Measurements from ENCODE around the gene FBLN2.
"Not testable (repeated sequence)": the region's sequence is repeated elsewhere in the genome, so short reads cannot be mapped to it uniquely, and the experiment has no call there.

The FBLN2 gene

DNA sequence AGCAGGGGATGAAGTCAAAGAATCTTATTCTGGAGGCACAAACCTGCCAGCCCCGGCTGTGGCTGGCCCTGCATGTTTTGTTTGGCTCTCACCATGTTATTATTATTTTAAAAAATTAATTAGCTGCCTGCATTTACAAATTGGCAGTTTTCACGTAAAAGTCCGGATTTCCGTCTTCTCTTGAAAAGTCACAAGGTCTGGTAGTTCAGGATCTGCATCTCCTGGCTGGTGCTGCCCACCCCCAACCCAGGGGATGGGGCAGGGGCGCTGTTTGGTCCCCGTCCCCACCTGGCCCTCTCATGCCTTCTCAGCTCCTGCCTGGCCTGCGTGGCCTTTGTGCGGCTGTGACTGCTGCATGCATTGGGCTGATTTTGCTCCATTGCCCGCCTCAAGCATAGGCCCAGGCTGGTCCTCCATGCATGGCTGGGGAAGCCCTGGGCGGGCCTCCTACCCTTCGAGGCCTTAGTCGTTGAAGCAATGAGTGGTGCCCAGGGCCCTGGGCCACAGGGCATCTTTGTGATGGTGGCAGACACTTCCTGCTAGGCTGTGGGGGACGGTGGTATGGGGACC is 2.0 kb downstream of the FBLN2 start:
- no peak for DNase-seq

DNA sequence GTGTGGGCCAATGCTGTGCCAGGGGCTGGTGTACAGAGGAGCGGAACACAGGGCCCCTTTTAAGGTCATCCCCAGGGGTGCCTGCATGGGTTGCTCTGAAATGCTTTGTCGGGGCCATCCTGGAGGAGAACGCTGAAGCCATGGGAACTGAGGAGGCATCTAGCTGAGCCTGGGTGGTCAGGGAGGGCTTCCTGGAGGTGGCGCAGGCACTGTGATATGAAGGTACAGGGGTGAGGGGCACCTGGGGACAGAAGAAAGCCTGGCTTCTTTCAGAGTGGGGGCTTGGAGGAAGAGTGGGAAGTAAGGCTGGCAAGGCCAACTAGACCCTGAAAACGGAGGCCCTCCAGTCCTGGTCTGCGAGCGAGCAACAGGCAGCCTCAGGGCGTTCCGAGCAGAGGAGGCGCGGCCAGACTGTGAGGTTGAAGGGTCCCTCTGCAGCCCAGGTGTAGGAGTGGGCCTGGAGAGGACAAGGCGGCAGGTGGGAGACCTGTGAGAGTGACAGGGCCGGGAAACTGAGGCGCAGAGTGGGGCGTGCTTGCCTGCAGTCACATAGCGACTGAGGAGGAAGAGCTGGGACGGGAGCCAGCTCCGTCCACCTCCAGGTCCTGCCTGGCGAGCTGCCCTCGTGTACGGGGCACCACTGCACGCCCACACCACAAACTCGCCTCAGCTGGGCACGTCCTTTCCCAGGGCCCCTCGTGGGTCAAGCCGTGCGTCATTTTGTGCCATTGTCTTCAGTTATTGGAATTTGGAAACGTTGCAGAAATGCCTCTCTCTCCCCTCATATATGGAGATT is 4.1 kb downstream of the FBLN2 start:
- no peak for DNase-seq

DNA sequence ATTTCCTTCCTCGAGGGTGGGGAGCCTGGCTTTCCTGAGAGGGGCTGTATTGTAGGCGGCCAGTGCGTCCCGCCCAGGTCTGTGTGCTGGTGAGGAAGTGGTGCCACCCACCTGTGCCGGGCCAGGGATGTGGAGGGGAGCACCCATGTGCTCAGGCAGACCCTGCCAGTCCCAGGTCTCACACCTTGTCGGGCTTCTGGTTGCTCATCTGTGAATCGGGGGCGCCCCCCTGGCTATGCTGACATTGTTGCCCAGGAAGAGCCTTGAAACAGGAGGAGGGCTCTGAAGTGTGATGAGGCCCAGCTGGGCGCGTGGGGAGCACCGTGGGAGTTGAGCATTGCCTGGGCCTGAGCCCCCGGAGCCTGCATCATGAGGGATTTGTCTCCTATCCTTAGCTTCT is 4.8 kb downstream of the FBLN2 start:
- DNase-seq, result no peak

DNA sequence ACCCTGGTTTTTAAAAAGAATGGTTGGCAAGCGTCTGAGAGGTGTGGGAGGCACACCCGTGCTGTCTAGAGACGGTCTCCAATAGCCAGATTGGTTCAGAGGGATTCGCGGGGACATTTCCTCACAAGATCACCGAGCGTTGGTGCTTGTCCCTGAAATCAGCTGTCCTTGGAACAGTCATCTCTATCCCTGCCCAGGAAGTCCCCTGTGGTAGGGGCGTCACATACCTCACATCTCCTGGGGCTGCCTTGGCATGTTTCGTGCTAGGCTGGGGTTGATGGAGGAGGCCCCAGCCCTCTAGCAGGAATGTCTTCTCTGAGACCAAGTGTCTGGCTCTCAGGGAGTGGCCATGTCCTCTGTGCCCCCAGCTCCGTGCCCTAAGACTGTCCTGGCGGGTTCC is 6.8 kb downstream of the FBLN2 start:
- no peak for DNase-seq

DNA sequence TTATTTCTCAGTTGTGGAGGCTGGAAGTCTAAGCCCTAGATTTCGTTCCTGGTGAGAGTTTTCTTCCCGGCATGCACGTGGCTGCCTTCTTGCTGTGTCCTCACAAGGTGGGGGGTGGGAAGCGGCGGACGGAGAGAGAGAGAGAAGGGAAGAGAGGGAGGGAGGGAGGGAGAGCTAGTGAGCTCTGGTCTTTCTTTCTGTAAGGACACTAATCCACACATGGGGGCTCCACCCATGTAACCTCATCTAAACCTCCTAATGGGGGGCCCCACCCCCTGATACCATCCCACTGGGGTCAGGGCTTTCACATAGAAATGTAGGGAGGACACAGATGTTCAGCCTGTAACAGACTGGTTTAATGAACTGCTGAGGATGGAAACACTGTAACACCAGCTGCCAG is 7.3 kb downstream of the FBLN2 start:
- no peak for DNase-seq

DNA sequence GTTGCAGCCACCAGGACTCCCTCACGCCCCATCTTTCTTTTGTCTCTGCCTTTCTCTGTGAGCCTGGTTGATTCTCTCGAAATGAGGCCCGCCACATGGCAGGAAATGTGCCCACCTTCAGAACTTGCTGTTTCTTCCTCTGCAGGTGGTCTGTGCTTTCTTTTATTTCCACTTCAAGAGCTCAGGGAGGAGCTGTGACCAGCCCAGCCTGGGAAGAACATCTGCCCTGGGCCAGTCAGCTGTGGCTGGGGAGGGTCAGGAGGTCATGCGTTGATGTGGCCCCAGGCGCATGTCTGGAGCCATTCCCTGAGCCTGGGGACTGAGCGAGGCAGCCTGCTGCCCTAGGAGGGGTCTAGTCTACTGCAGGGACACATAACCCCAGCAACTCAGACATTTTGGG is 8.0 kb downstream of the FBLN2 start:
- DNase-seq, result no peak

DNA sequence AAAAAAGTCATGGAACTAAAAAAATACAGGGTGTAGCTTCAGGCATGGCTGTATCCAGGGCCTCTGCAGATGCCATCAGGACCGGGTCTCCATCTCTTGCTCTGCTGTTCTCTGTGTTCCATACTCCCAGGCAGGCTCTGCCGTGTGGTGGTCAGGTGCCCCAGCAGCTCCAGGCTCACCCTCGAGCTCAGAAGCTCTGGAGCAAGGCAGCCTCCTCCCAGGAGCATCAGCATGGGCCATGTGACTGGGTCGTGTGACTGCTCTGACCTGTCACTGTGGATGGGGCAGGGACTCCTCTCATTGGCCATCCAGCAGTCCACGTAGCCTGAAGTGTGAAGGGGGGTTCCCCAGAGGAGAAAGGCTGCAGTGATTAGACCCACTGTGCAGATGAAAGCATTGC is 8.5 kb downstream of the FBLN2 start:
- DNase-seq, result no peak

DNA sequence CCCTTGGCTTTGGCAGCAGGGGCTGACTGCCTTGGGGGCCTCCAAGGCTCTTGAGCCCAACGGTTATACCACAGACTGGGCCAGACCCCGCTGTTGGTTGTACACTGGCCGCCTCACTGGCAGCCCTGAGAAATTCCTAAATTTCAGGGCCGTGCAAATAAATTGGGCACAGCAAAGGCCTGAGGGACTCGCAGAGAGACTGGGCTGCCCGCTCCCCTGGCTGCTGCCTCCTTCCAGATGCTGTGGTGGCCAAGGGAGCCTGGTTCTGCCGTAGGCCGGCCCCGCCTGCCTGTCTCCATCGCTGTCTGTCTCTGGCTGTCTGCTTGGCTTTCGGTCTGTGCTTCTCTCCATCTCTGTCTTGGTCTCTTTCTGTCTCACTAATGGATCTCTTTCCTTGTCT is 9.0 kb downstream of the FBLN2 start:
- no peak for DNase-seq

DNA sequence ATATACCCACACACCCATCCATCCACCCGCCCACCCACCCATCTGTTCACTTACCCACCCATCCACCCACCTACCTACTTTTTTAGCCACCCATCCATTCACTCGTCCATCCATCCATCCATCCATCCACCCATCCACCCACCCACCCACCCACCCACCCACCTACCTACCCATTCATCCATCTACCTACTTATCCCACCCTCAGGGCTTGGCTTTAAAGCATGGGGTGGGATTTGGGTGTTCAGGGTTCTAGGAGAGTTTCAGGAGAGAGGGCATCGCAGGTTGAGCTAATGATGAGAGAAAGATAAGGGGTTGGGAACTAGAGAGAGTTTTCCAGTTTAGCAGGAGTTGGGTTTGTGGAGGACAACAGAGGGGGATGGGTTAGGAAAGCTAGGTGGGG is 9.7 kb downstream of the FBLN2 start:
- DNase-seq, result no peak

DNA sequence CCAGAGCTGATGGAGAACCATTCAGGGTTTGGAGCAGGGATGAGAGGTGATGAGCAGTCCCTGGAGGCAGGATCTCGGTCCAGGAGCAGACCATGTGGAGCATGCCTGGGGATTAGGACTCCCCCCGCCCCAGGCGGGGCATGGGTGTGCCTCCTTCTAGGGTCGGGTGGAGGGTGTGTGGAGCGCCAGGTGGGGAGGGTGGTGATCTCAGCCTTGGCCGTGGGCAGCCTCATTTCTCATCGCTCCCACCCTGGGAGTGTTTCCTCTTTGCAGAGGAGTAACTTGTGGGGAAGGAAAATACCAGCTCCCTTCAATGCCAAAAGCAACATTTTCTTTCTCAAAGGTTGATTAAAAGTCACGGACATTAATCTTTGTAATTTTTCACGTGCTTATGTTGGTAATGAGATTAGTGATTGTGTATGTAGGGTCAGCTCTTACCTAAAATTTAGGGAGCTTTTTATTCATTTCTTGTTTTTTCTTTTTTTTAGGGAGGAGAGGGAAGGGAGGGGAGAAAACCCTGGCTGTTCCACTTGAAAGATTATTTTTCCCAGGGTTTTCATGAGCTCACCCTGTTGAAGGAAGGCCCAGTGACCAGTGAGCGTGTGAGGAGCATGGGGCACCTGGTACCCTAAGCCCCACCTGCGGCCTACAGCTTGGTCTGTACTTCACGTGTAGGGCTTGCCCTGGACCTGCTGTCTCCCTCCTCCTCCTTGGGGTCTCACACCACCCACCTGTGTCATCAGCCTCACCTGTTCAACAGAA is 11.0 kb downstream of the FBLN2 start:
- DNase-seq, result no peak

DNA sequence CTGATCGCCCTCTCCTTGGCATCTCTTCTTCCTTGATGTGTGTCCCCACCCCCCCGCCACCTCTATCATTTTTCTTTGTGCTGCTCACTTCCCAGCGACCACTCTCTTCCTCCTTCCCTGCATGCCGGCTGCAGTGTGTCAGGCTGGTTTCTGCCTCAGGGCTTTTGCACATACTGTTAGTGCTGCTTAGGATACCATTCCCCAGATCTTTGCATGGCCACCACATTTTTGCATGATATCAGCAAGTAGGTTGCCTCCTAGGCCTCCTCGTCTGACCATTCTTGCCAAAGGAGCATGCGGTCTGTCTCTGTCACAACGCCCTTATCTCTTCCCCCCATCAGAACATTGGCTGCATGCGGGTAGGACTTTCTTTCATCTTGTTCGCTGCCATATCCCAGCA is 12.5 kb downstream of the FBLN2 start:
- no peak for DNase-seq

DNA sequence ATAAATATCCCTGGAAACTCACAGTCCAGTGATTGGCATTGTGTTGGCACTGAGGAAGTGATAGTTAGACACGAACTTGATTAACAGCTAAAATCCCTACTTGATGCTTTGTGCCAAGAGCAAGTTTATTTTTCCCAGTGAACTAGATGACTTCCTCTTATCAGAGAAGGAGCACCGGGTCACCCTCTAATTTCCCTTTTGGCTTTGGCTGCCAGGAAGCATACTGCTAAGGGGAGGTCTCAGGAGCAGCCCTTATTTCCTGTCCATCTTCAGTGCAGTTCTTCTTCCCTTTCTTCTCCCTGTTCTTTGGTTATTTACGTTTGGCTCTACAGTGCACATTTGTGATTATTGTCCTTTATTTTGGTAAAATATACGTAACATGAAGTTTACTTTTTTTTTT is 13.0 kb downstream of the FBLN2 start:
- no peak for DNase-seq

DNA sequence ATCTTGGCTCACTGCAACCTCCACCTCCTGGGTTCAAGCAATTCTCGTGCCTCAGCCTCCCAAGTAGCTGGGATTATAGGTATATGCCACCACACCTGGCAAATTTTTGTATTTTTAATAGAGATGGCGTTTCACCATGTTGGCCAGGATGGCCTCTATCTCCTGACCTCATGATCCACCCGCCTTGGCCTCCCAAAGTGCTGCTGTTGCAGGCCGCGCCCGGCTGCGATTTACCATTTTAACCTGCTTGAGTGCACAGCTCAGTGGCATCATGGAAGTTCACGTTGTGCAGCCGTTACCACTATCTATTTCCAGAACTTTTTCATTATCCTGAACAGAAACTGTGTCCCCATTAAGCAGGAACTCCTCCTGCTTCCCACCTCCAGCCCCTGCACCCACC is 13.5 kb downstream of the FBLN2 start:
- not testable (repeated sequence) for DNase-seq

DNA sequence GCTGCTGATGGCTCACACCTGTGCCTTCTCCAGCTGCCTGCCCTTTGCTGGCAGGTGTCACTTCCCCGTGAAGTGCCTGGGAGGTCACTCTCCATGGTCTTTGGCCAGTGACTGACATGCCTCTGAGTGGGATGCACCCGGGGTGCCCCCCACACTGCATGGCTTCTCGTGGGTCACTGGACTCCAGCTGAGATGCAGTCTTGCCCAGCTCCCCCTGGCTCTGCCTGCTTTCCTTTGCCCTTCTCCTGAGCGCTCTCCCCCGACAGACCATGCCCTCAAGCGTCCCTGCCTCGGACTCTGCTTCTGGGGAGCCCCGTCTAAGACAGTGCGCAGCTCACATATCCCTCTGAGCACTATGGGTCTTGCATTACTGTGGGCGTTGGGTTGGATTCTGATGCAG is 14.4 kb downstream of the FBLN2 start:
- no peak for DNase-seq

DNA sequence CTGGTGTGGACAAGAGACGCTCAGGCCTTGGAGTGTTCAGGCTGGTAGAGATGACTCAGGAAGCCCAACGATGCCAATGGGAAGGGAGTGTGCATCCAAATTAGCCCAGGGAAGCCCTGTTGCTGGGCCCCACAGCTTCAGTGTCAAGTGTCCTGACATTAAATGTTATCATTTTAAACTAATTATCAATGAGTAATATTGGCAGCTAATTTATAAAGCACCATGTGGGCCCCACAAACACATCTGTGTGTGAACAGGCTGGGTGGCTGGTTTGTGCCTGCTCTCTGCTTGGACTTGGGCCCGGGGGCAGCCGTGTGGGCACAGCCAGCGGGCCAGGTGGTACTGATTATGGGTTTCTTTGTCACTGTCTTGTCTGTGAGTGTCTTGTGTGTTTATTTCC is 15.0 kb downstream of the FBLN2 start:
- DNase-seq, result no peak

DNA sequence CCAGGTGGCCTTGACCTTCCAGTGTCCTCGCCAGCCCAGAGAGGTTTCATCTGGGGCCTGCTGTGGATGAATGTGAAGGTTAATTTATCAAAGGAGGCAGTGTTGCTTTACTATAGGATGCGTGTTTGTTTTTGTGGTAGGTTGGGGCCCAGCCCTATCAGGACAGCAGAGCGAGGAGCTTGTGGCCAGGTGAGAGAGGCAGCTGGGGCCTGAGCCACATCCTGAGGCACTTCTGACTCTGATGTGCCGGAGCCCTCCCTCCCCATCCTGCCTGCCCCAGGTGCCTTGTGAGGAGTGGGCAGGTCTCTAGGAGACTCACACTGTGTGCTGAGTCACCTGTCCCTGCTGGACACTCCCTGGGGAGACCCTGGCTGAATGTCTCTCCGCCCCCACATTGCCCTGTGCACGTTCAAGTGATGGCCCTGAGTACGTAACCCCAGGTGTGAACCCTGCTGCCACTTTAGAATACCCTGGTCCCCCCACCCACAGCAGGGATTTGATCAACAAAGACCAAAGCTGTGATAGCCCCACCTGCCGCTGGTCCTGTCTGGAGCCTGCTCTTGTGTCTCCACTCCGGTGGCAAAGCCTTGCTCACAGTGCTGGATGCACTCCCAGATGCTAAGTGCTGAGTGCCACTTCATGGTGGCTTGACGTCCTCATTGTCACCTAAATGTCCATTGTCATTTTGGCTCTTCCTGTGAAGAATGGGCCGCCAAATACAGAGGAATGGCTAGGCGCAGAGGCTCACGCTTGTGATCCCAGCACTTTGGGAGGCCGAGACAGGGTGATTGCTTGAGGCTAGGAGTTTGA is 16.0 kb downstream of the FBLN2 start:
- DNase-seq, result no peak

DNA sequence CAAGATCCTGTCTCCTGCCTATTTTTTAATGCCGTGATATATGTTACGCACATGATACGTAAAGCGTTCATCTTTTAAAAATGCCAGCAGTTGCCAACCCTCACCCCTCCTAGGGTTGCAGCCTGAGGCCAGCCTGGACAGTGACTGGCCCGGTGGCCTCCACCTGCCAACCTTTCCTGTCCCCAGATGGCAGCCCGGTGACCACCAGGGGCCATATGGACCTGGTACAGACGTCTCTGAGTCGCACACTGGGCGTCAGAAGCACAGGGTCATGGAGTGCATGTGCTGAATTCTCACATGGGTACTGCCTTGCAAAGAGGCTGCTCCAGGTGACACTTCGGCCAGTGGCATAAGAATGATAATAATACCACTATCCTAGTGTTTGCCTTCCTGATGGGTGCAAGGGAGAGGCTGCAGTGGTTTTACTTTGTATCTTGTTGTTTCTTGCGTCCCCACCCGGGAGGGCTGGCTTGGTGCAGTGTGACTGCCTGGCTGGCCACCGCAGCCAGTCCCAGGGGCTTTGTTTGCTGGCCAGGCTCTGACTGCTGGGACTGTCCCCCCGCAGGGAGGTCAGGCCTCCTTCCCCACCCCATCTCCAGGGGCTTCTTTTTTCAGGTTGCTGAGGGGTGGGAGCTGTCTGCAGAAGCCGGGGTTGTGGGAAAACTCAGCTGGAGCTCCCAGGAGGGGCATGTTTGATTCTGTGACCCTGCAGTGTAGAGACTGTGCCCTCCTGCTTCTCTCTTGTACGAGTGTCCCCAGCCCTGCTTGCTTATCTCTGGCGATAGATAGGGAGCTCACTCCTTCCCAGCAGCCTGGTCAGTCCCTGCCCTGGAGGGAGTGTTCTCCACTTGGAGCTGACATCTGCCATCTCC is 16.9 kb downstream of the FBLN2 start:
- DNase-seq, result no peak

DNA sequence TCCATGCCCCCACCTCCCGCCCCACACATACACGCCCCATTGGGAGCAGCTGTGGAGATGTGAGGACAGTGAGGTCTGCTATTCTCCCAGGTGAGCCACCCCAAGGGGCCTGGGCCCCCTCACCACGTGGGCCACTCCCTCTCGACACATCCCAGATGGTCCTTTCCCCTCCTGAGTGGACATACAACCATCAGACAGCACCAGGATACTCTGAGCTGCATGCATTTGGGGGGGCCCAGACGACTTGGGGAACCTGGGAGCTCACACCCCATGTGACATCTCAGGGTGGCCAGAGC is 17.5 kb downstream of the FBLN2 start:
- no peak for DNase-seq

DNA sequence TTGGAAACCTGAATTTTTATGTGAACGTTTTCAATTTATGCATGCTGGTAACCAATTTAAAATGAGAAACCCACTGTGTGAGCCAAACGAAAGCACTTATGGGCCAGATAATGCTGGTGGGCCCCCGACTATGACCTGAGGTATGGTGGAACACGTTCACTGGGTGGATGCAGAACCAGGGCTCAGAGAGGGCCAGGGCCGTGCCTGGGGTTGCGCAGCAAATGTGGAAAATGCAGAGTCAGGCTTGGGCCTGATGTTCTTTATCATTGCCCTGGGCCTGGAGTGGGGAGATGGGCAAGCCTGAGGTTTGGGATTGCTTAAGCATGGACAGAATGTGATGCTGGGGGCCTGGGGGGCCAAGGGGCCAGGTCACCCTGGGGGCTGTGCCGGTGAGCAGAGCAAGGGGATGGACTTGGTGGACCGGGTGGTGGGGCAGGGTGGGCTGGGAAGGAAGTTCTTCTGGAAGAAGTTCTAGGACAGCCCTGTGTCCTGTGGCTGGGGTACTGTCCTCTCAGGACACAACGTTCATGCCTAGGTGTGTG is 17.9 kb downstream of the FBLN2 start:
- no peak for DNase-seq

DNA sequence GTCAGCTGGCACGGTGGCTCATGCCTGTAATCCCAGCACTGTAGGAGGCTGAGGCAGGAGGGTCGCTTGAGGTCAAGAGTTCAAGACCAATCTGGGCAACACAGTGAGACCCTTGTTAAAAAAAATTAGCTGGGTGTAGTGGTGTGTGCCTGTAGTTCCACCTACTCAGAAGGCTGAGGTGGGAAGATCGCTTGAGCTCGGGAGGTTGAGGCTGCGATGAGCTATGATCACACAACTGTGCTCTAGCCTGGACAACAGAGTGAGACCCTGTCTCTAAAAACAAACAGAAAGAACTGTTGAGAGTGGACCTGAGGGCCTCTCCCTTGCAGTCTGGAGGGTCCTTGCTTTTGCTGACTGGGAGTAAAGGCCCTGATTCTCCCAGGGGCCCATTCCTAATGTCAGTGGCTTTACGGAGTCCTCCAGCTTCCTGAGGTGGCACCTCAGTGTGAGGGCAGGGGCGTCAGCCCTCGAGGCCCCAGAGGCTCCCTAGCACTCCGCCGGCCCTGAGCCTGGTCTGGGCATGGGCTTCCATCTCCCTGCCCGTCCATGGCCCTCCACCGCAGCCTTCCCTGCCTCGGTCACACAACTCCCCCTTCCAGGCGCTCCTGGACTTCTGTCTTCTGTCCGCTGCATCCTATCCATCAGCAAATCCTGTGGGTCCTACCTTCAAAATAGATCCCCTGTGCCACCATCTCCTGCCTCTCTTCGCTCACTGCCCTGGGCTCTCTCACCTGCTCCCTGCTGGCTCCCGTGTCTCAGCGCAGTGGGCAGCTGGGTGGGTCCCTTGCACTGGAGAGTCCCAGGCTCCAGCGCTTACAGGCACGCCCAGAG is 19.0 kb downstream of the FBLN2 start:
- DNase-seq, result no peak

DNA sequence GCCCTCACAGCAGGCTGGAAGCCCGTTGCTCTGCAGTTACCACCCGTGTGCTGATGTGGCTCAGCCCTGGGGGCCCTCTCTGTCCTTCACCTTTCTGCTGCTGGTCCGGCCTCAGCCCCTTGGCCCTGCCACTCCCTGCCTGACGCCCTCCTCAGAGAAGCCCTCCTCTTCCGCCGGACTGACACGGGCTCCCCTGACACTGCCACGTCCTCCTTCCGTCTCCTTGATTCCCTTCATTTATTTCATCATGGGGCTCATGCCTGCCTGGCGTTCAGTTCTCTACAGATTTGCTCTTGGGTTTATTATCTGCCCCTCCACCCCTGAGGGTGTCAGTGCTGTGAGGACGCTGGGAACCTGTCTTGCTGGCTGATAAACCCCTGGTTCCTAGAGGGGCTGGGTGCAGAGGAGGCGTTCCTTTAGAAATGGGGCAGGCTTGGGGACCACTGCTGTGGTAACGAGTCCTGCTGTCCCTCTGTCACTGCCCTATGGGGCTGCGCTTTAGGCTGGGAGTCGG is 19.6 kb downstream of the FBLN2 start:
- DNase-seq, result no peak

All from MV-4-11 (cell line).